Fibroblast of skin of left biceps (primary cell): ENCODE measurements around the gene ZNF385A.
A peak's percentile ranks its signal among the peaks of the same experiment; 100 is the strongest.

Experiments
- DNase-seq, 2 experiments: peaks; one replicate each; pipeline ENCODE4 v3.0.0-alpha.2; 2013; ENCODE audit warnings: low read depth in 2 of 2

ZNF385A gene

GRCh38 chr12:54416687-54417603, 32.4 kb upstream of the ZNF385A start:
- DNase-seq = no peak

DNA sequence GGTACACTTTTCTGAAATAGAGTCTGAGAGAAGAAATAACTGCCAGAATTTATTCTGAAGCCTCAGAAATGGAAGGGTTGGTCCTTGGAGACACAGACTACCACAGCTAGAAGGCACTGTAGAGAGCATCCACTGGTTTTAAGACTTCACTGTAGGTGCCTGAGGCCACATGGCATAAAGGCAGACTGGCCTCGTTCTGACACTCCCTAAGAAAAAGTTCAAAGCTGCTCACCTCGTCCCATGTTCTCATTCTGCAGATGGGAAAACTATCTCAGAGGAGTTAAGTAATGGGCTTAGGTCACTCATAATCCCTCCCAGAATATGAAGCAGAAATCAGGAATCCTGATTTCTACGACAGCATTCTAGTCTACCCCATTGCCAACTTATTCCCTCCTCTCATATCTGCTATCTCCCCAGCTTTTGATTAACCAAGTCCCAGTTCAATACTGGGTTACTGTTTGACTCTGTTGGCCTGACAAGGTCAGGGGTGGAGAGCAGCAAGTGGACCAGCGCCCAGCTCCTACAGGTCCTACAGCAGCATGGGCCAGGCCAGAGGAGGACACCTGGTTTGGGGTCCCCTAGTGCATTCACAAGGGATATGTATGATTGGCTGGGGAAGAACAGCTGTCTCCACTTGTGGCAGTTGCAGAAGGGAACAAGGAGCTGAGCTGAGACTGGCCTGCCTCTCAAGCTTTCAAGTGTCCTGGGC, 30.8 kb upstream of the ZNF385A start:
- no peak for DNase-seq

- no peak for DNase-seq
Measured at GRCh38 chr12:54413284-54414190, 29.0 kb upstream of the ZNF385A start.

DNA sequence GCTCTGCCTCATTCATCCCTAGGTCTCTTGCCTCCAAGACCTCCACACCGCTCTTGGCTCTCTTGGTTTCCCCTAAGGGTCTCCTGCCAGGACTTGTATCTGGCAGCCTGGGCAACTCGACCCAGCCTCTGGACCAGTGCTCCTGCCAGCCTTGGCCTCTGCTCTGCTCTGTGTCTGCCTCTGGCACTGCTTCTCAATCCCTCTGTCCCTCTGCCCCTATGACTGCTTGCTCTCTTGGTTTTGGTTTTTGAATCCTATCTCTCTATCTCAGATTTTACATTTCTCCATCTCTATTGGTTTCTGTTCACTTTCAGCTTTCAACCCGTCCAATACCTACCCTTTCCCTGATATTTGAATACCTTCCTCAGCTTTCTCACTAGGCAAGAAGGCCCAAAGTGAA, 28.3 kb upstream of the ZNF385A start:
- DNase-seq = no peak

GRCh38 chr12:54412348-54412747, 27.8 kb upstream of the ZNF385A start:
- no peak for DNase-seq

GRCh38 chr12:54411391-54412241, 27.1 kb upstream of the ZNF385A start:
- peak; percentile 86 to 87 for DNase-seq

DNA sequence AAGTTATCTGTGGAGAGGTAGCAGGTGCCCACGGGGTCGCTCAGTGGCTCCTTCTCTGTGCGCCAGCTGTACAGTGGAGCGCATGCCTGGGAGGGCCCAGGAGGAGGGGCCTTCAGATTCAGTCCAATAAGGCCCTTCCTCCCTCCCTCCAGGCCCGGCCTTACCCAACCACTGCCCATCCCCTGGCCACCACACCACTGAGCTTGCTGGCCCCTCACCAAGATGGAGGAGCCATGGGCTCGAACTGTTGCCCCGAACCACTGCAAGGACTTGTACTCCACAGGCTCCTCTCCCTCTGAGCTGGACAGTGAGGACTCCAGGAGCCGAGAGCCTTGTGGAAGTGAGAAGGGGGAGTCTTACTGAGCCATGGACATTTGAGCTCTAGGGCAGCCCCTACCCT, 24.7 kb upstream of the ZNF385A start:
- DNase-seq = no peak

DNA sequence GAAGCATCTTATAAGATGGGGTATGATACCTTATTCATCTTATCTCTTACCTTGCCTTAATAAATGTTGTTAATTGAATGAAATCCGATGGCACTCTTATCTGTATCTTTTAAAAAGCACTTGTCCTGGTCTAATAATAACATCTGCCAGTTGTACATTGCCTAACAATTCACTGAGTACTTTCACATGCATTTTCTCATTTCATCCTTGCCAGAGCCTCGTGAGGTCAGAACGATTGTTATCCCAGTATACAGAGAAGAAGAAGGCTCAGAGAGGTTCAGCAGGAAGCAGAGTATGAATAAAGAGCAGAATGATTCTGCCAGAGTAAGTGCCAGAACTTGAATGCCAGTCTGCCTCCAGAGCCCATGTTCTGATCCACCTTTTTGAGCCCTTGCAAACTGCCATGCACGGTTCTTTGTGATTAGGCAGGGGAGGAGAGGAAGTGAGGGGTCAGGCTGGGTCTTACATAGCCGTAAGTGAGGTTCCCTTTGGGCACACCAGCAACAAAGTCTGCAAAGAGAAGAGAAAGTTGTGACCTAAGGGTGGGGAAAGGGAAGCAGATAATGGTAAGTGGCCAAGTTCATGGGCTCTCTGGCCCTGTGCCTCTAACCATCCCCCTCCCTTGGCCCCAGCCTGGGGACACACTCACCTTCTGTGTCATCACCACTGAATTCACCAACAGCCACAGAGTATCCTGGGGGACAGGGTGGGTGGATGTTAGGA, 22.8 kb upstream of the ZNF385A start:
- no peak for DNase-seq

DNA sequence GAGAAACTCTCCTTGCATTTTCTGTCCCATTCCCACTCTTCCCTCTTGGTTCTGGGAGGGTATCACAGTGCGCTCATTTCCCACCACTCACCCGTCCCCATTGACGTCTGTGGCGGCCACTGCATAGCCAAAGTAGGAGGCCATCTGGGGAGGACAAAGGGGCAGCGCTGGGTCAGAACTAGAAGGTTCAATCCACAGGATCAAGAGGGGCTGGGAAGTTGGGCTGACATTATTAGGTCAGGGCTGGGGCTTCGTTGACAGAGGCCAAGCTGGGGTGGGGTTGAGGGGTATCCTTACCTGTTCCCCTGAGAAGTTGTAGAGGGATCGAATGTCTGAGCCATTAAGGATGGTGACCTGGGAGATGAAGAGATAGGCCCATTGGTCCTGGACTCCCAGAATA, 21.0 kb upstream of the ZNF385A start:
- no peak for DNase-seq

- no peak for DNase-seq
Measured at GRCh38 chr12:54405106-54405505, 20.6 kb upstream of the ZNF385A start.

DNA sequence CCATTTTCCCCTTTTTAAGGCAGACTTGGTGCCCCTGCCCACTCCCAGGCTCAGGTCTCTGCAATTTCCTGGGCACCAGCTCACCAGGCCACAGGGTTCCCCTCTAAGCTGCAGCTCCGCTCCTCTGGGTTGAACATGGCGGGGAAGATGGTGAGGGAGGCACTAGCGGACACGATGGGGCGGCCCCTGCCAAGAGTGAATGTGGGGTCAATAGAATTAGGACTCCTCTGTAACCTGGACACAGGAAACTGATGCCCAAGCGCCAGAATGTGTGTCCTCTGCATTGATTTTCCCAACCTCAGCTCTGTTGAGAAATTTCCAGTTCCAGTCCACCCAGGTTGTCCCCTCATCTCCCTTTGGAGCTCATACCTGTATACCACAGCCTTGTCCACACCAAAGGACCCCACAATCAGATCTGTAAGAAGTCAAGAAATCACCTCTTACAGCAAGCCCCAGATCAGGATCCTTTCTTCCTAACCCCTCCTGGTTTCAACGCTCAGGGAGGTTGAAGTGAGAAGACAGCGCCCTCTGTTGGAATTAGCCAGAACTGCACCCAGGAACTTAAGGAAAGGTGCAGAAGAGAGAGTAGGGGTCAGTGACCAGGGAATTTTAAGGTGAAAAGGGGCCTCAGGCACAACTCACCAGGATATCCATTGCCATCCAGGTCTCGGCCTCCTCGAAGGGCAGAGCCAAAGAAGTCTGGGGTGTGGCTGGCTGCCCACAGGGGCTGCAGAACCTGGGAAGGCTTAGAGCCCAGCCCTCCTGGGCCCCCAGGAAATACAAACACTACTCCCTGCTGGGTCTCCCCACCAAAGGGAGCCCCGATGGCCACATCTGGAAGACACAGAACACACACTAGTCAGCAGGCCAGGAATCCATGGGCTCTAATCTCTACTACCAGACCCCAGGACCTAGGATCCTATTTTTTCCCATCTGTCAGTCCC, 19.8 kb upstream of the ZNF385A start:
- no peak for DNase-seq

DNA sequence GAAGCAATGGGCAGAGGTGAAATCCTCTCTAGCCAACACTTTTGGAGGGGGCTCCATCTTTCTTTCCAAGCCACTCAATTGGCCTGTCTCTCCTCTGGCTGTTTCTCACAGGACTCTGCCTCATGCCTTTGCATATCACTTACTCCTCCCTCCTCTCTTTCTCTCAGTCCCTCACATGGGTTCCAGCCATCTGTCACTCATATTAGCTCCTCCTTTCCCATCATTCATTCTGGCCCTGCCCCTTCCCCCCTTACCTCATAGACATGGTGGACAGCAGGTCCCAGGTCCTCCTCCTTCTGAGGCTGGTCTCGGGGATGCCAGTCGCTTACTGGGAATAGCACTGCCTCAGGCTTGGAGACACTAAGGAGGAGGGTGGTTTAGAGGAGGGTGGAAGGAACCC, 16.6 kb upstream of the ZNF385A start:
- no peak for DNase-seq

DNA sequence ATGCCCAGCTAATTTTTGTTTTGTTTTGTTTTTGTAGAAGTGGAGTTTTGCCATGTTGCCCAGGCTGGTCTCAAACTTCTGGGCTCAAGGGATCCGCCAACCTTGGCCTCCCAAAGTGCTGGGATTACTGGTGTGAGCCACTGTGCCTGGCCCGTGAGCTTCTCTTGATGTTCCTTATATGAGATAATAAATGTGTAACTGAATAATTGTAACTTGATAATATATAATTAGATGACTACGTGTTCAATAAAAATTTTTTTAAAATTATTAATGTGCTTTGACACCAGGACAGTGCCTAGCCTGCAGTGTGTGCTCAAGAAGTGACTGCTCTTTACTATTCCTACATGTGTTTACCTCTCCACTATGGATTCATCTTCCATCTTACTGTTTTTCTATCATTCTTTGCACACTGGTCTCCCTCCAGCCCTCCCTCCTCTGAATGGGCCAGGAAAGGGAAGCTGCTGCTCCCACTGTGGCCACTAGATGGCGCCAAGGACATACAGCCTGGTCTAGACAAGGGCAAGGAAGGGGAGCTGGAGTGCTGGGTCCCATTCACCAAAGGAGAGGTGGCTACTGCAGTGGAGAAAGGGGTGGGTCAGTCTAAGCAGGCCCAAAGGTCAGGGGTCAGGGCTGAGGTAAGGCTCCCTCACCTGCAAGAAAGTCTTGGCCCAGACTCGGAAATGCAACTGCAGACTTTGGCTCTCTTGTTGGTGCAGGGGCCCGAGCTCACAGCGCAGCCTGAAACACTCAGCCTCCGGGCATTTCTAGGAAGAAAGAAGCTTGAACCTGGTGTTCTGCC, 14.7 kb upstream of the ZNF385A start:
- DNase-seq = peak in 1 of 2 experiments; percentile 46

GRCh38 chr12:54398218-54398617, 13.7 kb upstream of the ZNF385A start:
- DNase-seq = no peak

GRCh38 chr12:54397157-54397556, 12.6 kb upstream of the ZNF385A start:
- no peak for DNase-seq

DNA sequence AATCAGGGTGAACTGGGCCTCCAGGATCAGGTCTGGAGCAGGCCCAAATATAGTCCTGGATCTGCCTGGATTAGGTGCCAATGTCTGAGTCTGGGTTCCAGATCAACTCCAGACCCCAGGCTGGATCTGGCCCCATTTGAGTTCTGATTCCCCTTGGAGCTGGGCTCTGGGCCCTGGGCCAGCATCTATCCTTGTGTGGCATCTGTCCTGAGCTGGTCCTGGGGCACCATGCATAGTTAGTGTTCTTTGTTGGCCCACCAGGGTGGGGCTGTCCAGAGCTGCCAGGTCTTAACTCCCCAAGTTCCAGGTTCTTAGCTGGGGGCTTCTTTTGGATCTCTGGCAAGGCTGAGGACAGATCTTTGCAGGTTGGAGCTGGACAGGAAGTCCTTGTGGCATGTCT, 11.0 kb upstream of the ZNF385A start:
- DNase-seq = no peak

DNA sequence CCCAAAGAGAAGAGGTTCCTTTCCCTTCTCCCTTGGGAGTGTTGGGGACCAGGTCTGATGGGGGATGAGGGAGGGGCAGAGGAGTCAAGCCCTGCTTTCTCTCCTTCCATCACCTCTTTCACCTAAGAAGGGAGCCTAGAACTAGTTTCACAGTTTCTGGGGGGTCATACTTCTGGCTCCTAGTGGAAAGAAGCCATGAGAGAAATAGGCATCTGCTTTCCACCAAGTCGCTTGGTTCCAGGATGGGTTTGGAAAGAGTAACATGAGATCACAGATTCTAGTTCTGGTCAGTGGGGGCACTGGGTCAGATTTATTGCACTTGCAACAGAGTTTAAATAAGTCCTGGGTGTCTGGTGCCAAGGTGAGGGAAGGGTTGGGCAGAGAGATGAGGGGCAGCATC, 10.5 kb upstream of the ZNF385A start:
- DNase-seq = no peak

GRCh38 chr12:54394281-54394719, 9.8 kb upstream of the ZNF385A start:
- DNase-seq = no peak
